Esophagus squamous epithelium (tissue), 5 donors: ENCODE data around the gene TMEM255B. TPM values are rescaled to one million over a fixed set of nuclear protein-coding genes. Genes with fewer than 3 reads are reported as not detected.

Source experiments
- DNase-seq: peaks from one replicate; lab custom pipeline; 2025; lab: John Stamatoyannopoulos, UW
- H3K27ac ChIP-seq, 4 donors: fragments of 200-600 bp; sonication (generic); one replicate each; pipeline ENCODE4 v1.5.1; 2016 to 2019; ENCODE audit warnings: mild to moderate bottlenecking in 1 of 4
- H3K27me3 ChIP-seq, 4 donors: fragments of 200-600 bp; sonication (generic); 1 replicate in 3 of 4; 2 replicates in 1 of 4; pipeline versions ENCODE4 v1.5.1 to v1.6.0; 2017 to 2021; ENCODE audit warnings: antibody characterized with exemption in 1 of 4
- H3K36me3 ChIP-seq, 3 donors: fragments of 200-600 bp; sonication (generic); one replicate each; pipeline ENCODE4 v1.5.1; 2016 to 2019
- H3K4me1 ChIP-seq, 3 donors: fragments of 200-600 bp; sonication (generic); one replicate each; pipeline ENCODE4 v1.5.1; 2017 to 2019
- H3K4me3 ChIP-seq, 4 donors: fragments of 200-600 bp; sonication (generic); 1 replicate in 3 of 4; 2 replicates in 1 of 4; pipeline ENCODE4 v1.5.1; 2016 to 2019; ENCODE audit warnings: mild to moderate bottlenecking in 2 of 4, moderate library complexity in 1 of 4
- H3K9me3 ChIP-seq, 3 donors: fragments of 200-600 bp; sonication (generic); one replicate each; pipeline ENCODE4 v1.5.1; 2016 to 2019
- POLR2A ChIP-seq, 4 donors: fragments of 450-650 bp; IDR thresholded peaks; one replicate each; pipeline ENCODE4 v1.6.1; 2017; ENCODE audit warnings: antibody characterized with exemption in 4 of 4, mild to moderate bottlenecking in 4 of 4, moderate library complexity in 3 of 4
- WGBS, 2 donors: methylation state at CpG; one replicate each; pipeline ENCODE4 v1.1.5; 2018; 5-methylcytosine and 5-hydroxymethylcytosine counted together
- intact Hi-C: fragments of 100-400 bp; cut with DNase I; formaldehyde crosslinking; loops from one replicate; pipeline ENCODE4 v1.15.0; 2022
- total RNA-seq, 4 donors: library from RNA; depleted of rRNA; stranded (reverse); fragments of >200 nt; gene quantifications; one replicate each; pipeline ENCODE4 v1.1.0, GENCODE V29; 2016
- TF ChIP-seq, protein P1 (sequence below), 6 experiments: fragments of 450-650 bp in 4 of 6; fragments of 200-600 bp in 2 of 6; sonication (generic) in 2 of 6; IDR thresholded peaks; one replicate each; pipeline ENCODE4 v1.5.1; 2016 to 2019; ENCODE audit warnings: antibody characterized with exemption in 6 of 6, mild to moderate bottlenecking in 4 of 6, moderate library complexity in 4 of 6
- donor health status: DM: yes; HTN: yes; CAD: no.

TMEM255B gene
- total RNA-seq, 4 donors from 2014 or later: 0.30 to 9.2 (median 3.2) TPM; not detected in 1

- WGBS, 2 donors: 68 to 85% methylated on average over 2 of the region's 2 CpGs
- peaks cover 0 to 25% (median 0%) of the 10 kb centered on the region in 4 donors for H3K27me3 ChIP-seq
- no peak overlapping the region for H3K4me3 ChIP-seq
- peaks cover 0 to 17% (median 11%) of the 10 kb centered on the region in 3 donors for H3K4me1 ChIP-seq
- H3K27ac ChIP-seq: no peak overlapping the region
- DNase-seq: no peak
- intact Hi-C loops: no loop called here
- H3K9me3 ChIP-seq: no peaks in the 10 kb centered on the region
- TF ChIP-seq, protein P1, sequence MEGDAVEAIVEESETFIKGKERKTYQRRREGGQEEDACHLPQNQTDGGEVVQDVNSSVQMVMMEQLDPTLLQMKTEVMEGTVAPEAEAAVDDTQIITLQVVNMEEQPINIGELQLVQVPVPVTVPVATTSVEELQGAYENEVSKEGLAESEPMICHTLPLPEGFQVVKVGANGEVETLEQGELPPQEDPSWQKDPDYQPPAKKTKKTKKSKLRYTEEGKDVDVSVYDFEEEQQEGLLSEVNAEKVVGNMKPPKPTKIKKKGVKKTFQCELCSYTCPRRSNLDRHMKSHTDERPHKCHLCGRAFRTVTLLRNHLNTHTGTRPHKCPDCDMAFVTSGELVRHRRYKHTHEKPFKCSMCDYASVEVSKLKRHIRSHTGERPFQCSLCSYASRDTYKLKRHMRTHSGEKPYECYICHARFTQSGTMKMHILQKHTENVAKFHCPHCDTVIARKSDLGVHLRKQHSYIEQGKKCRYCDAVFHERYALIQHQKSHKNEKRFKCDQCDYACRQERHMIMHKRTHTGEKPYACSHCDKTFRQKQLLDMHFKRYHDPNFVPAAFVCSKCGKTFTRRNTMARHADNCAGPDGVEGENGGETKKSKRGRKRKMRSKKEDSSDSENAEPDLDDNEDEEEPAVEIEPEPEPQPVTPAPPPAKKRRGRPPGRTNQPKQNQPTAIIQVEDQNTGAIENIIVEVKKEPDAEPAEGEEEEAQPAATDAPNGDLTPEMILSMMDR (IDR thresholded peaks at IDR 0.05): no peak
- no peak for TF ChIP-seq POLR2A (IDR thresholded peaks at IDR 0.05)
- peaks cover 0 to 12% (median 0%) of the 10 kb centered on the region in 3 donors for H3K36me3 ChIP-seq
Observed at GRCh38 chr13:113798200-113798811, 39.3 kb downstream of the TMEM255B start.

- H3K9me3 ChIP-seq: no peaks in the 10 kb centered on the region
- H3K27ac ChIP-seq: no peak overlapping the region
- WGBS, 2 donors: 83 to 85% methylated on average over 2 of the region's 10 CpGs
- H3K4me3 ChIP-seq: no peak overlapping the region
- TF ChIP-seq, protein P1 (IDR thresholded peaks at IDR 0.05): no peak
- no peak for TF ChIP-seq POLR2A (IDR thresholded peaks at IDR 0.05)
- no peak for DNase-seq
- H3K36me3 ChIP-seq: peaks cover 0 to 12% (median 0%) of the 10 kb centered on the region in 3 donors
- H3K27me3 ChIP-seq: peaks cover 0 to 15% (median 0%) of the 10 kb centered on the region in 4 donors
- intact Hi-C loops: no loop called here
- peaks cover 0 to 26% (median 11%) of the 10 kb centered on the region in 3 donors for H3K4me1 ChIP-seq
Observed at GRCh38 chr13:113800576-113800926, 41.5 kb downstream of the TMEM255B start.

DNA sequence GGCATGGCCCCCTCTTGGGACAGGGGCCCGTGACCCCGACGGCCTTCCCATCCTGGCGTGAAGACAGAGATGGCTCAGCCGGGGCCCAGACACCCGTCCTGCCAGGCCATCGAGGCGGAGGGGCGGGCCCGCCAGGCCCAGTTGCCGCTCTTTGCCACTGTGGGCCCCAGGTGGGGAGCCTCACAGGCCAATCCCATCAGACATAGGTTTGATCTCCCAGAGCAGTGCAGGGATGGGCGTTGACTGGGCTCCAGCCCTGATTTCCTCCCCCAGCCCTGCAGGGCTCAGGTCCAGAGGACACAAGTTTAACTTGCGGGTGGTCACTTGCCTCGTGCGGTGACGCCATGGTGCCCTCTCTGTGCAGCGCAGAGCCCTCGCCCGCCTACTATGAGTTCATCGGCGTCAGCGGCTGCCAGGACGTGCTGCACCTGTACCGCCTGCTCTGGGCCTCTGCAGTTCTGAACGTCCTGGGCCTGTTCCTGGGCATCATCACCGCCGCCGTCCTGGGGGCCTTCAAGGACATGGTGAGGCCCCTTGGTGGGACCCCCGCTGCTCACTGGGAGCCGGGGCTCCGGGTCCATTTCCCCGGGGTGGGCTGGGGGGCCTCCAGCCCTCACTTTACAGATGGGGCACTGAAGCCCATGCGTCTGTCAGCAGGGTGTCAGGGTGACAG is 42.4 kb downstream of the TMEM255B start:
- intact Hi-C loops: no loop called here
- TF ChIP-seq POLR2A (IDR thresholded peaks at IDR 0.05): no peak
- TF ChIP-seq, protein P1 (IDR thresholded peaks at IDR 0.05): no peak
- Histone ChIP-seq H3K36me3 (peaks cover 0 to 9% (median 0%) of the 10 kb centered on the region in 3 donors), H3K4me3 (no peak overlapping the region), H3K9me3 (no peaks in the 10 kb centered on the region), H3K27me3 (peaks cover 0 to 15% (median 0%) of the 10 kb centered on the region in 4 donors), H3K4me1 (peaks cover 0 to 26% (median 11%) of the 10 kb centered on the region in 3 donors), H3K27ac (no peak overlapping the region)
- no peak for DNase-seq
- WGBS, 2 donors: 33% methylated on average over 1 of the region's 33 CpGs; no CpG with 5 or more reads in 1 of the 2 donors

GRCh38 chr13:113802090-113802531 is 43.1 kb downstream of the TMEM255B start:
- intact Hi-C loops: no loop called here
- Histone ChIP-seq H3K9me3 (no peaks in the 10 kb centered on the region), H3K36me3 (peaks cover 0 to 2% (median 0%) of the 10 kb centered on the region in 3 donors), H3K27ac (no peak overlapping the region), H3K27me3 (peaks cover 0 to 15% (median 0%) of the 10 kb centered on the region in 4 donors), H3K4me3 (peak overlapping the region in 1 of 4 donors; percentile 2), H3K4me1 (peaks cover 0 to 26% (median 11%) of the 10 kb centered on the region in 3 donors)
- 4 to 10% methylated on average over 2 to 5 of the region's 15 CpGs for WGBS, 2 donors
- no peak for TF ChIP-seq POLR2A (IDR thresholded peaks at IDR 0.05)
- TF ChIP-seq, protein P1 (IDR thresholded peaks at IDR 0.05): no peak
- DNase-seq: no peak

DNA sequence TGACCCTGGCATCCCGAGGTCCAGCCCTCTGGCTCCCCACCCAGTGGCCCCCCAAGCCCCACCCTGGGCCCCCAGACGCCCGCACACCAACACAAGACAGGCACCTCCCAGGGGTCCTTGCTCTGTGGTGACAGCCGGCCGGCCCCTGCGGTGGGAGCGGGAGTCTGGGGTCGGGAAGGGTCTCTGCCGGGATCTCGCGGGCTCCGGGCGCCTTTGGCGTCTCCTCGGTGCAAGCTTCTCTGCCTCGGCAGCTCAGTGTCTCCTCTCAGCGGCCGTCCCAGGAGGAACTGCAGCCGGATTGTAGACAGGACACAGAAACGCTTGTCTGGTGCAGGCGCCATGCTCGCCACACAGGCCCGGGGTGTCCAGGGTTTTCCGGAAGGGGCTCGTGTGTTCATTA is 43.7 kb downstream of the TMEM255B start:
- WGBS, 2 donors: no CpG with 5 or more reads among the region's 25 CpGs
- H3K36me3 ChIP-seq: no peaks in the 10 kb centered on the region

More for the DNA sequence above, 43.7 kb downstream of the TMEM255B start:
- Histone ChIP-seq H3K9me3 (no peaks in the 10 kb centered on the region), H3K27me3 (peaks cover 0 to 15% (median 0%) of the 10 kb centered on the region in 4 donors), H3K4me3 (no peak overlapping the region), H3K27ac (no peak overlapping the region), H3K4me1 (peaks cover 0 to 26% (median 11%) of the 10 kb centered on the region in 3 donors)
- intact Hi-C loops: no loop called here
- no peak for DNase-seq
- no peak for TF ChIP-seq POLR2A (IDR thresholded peaks at IDR 0.05)
